NCI-H82 (cell line): Measurements from ENCODE around the gene GRIN1.
A peak's percentile ranks its signal among the peaks of the same experiment; 100 is the strongest.
"Not testable (repeated sequence)": the region's sequence is repeated elsewhere in the genome, so short reads cannot be mapped to it uniquely, and the experiment has no call there.

Experiments used
- DNase-seq: peaks from one replicate; lab custom pipeline; 2025; lab: John Stamatoyannopoulos, UW

The GRIN1 gene

GRCh38 chr9:137128862-137129455, 10.0 kb upstream of the GRIN1 start:
- DNase-seq, result peak; percentile 59

DNA sequence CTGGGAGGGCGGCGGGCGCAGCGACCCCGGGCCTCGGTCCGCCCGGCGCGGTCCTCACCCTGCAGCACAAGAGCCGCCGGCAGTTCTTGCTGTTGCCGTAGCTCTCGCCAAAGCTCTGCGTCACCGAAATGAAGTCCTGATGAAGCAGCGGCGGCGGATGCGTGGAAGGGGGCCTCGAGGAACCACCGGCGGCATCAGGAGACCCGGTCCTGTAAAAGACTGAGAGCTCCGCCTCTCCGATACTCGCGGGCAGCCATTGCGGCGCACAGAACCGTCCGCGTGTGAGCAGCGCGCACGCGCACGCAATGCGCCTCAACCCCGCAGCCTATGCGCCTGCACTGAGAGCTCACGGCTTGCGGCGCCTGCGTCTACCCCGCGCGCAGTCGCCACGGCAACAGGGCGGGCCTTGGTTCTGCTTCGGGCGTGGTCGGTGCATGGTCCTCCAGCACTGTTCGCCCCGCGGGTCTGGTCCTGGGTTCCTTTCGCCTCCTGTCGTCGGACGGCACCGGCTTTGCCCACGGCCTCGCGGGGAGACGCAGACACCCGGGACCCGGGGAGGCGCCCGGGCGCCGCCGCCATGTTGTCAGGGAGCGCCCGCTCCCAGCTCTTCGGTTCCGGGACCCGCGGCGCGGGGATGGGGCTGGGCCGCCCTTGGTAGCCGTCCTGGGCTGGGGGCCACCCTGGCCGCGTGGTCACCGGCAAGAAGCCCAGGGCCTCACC, 9.3 kb upstream of the GRIN1 start:
- DNase-seq, result peak; percentile 94

- peak; percentile 41 for DNase-seq
These were observed 8.7 kb upstream of the GRIN1 start for GRCh38 chr9:137130176-137130755.

DNA sequence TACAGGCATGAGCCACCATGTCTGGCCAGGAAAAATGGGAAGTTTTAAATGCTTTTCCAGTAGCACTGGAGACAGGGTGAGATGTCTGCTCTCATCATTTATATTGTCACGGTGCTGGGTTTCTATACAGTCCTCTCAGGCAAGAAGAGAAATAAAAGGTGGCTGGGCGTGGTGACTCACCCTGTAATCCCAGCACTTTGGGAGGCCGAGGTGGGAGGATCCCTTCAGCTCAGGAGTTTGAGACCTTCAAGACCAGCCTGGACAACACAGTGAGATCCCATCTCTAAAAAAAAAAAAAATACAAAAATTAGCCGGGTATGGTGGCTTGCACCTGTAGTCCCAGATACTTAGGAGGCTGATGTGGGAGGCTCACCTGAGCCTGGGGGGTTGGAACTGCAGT, 4.8 kb upstream of the GRIN1 start:
- DNase-seq, result no peak

DNA sequence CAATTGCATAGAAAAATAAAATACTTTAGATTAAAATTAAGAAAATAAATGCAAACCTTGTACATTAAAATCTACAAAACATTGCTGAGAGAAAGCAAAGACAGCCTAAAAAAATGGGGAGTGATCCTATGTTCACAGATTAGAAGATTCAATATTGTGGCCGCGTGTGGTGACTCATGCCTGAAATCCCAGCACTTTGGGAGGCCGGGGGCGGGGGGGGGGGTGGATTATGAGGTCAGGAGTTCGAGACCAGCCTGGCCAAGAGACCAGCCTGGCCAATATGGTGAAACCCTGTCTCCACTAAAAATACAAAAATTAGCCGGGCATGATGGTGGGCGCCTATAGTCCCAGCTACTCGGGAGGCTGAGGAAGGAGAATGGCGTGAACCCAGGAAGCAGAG, 3.8 kb upstream of the GRIN1 start:
- not testable (repeated sequence) for DNase-seq

- DNase-seq, result no peak
These were observed 2.6 kb upstream of the GRIN1 start for GRCh38 chr9:137136261-137136880.

GRCh38 chr9:137136881-137137607, 1.9 kb upstream of the GRIN1 start:
- DNase-seq, result peak; percentile 36

GRCh38 chr9:137138058-137138721, 764 bp upstream of the GRIN1 start:
- DNase-seq, result peak; percentile 66

DNA sequence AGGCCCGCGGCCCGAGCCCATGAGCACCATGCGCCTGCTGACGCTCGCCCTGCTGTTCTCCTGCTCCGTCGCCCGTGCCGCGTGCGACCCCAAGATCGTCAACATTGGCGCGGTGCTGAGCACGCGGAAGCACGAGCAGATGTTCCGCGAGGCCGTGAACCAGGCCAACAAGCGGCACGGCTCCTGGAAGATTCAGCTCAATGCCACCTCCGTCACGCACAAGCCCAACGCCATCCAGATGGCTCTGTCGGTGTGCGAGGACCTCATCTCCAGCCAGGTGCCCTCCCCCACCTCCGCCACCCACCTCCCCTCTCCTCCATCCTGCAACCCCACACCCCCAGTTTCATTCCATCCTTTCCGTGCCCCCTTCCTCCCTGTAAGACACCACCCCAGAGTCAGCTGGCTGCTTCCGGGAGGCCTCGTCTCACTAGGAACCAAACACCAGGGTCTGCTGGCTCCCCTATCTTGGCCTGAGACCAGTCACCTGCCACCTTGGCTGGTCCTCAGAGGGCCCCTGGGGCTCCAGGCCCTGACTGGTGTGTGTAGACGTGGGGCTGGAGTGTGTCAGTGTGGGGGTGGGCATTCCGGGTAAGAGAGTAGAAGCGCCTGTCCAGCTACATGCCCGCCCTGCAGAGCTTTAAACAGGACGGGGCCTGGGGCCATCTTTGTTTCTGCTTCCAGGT, 655 bp downstream of the GRIN1 start:
- peak; percentile 25 for DNase-seq

GRCh38 chr9:137140151-137141012, 1.4 kb downstream of the GRIN1 start:
- no peak for DNase-seq

GRCh38 chr9:137141050-137141810, 2.3 kb downstream of the GRIN1 start:
- no peak for DNase-seq

GRCh38 chr9:137141976-137142936, 3.3 kb downstream of the GRIN1 start:
- no peak for DNase-seq

GRCh38 chr9:137143459-137143858, 4.5 kb downstream of the GRIN1 start:
- DNase-seq, result no peak

DNA sequence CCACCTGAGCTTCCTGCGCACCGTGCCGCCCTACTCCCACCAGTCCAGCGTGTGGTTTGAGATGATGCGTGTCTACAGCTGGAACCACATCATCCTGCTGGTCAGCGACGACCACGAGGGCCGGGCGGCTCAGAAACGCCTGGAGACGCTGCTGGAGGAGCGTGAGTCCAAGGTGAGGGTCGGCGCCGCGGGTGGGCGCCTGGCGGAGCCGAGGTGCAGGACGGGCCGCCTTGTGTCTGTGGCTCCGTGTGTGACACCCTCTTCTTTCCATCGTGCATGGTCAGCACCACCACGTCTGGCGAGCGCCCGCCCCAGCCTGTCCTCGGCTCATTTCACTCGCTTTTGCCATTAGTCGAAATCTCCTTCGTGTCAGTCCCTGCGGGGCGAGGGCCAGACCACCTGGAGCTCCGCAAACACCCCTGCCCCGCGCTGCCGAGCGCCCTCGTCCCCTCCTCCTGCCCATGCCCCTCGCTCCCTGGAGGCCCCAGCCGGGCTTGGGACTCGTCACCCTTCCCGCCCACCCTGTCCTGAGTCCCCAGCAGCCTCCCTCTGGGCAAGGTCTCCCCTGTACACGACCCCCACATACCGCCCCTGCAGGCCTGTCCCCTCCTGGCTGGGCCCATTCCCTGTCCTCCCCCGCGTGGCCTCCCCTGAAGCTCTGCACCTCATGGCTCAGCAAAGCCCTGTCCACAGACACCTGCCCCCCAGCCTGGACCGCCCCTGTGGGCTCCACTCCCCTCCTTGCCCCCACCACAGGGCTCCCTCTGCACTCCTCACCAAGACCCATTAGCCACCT, 7.0 kb downstream of the GRIN1 start:
- DNase-seq, result no peak

GRCh38 chr9:137146527-137146918, 7.6 kb downstream of the GRIN1 start:
- no peak for DNase-seq

- no peak for DNase-seq
These were observed 8.3 kb downstream of the GRIN1 start for GRCh38 chr9:137147091-137147792.

GRCh38 chr9:137147793-137148160, 8.8 kb downstream of the GRIN1 start:
- DNase-seq, result no peak
